ENCODE measurements around the gene BUB1.

GRCh38 chr2:110688594-110689091, 10.8 kb upstream of the BUB1 start:
- TF ChIP-seq, protein P1, sequence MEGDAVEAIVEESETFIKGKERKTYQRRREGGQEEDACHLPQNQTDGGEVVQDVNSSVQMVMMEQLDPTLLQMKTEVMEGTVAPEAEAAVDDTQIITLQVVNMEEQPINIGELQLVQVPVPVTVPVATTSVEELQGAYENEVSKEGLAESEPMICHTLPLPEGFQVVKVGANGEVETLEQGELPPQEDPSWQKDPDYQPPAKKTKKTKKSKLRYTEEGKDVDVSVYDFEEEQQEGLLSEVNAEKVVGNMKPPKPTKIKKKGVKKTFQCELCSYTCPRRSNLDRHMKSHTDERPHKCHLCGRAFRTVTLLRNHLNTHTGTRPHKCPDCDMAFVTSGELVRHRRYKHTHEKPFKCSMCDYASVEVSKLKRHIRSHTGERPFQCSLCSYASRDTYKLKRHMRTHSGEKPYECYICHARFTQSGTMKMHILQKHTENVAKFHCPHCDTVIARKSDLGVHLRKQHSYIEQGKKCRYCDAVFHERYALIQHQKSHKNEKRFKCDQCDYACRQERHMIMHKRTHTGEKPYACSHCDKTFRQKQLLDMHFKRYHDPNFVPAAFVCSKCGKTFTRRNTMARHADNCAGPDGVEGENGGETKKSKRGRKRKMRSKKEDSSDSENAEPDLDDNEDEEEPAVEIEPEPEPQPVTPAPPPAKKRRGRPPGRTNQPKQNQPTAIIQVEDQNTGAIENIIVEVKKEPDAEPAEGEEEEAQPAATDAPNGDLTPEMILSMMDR (IDR thresholded peaks at IDR 0.05): no peak
- TF ChIP-seq POLR2A (IDR thresholded peaks at IDR 0.05): no peak

Data from thyroid gland (tissue), 4 donors.